GM19035 (cell line): ENCODE results near the gene RAB9A.
"Not testable (repeated sequence)": the region's sequence is repeated elsewhere in the genome, so short reads cannot be mapped to it uniquely, and the experiment has no call there.

Experiments
- ATAC-seq: cut with Tn5 transposase; IDR thresholded peaks from one replicate; pipeline ENCODE4 v1.9.1; 2021; ENCODE audit not compliant: unreplicated experiment

RAB9A gene

DNA sequence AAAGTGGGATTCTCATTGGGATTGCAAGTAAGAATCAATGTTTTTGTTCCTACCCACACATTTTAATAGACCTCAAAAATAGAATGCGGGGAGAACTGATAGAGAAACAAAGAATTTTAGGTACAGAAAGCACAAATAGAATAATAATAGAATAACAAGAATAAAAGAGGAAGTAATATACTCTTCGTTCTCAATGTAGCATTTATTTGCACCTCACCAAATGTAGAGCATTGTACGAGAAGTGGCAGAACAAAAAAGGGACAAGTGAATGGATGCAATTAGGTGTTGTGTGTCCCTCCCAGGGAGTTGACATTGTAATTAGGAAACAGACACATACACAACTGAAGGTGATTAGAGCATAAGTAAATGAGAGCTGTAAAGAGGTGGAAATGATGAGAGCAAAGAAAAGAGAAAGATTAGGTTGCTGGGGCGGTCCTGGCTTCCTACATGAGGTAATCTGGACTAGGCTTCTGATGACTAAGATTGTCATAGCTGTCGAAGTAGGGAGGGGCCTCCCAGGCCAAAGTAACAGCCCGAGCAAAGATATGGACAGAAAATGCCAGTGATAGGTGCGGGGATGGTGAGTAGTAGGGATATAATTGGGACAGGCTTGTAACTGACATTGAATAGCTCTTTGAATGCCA, 10.4 kb downstream of the RAB9A start:
- ATAC-seq, result peak; percentile 74

DNA sequence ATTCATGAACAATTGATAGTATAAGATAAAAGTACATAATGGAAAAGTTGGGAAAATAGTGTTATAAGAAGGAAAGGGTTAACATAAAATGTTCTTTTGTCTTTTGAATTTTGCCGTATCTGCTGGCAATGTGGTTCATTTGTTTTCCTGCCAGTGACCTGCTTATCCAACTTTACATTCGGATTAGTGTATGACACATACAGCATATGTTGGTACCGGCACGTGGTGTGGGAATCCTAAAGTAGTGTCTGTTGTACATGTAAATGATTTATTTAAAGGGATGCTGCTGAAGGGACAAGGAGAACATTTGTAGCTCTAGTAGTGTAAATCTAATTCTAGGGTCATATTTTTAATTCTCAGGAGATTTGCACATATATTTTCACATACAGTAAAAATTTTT, 11.5 kb downstream of the RAB9A start:
- no peak for ATAC-seq

DNA sequence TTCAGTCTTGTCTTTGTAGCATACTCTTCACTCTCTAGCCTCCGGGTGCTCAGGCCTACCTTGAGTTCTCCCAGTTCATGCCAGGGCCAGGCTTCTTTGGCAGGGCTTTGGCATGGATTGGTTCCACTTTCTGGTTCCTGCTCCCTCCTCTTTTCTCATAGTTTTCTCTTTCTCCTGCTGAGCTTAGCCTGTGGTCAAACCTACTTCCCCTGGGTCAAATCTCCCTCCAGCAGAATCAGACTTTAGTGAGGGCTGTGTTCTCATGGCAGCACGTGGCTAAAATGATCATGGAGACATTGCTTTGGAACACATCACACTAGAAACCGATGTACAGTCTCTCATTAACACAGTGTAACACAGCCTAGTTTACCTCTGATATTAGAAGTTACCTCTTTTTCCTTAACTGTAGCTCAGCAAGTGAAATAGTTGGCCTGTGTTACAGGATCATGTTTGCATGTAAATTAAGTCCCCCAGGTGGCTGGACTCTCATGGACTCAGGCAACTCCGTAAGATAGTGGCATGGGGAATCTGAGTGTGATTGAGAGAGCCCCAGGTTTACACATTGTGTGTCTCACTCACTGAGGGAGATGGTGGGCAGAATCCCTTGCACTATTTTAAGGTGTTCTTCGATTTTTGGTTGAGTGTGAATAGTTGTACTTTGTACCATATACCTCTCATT, 13.3 kb downstream of the RAB9A start:
- no peak for ATAC-seq

DNA sequence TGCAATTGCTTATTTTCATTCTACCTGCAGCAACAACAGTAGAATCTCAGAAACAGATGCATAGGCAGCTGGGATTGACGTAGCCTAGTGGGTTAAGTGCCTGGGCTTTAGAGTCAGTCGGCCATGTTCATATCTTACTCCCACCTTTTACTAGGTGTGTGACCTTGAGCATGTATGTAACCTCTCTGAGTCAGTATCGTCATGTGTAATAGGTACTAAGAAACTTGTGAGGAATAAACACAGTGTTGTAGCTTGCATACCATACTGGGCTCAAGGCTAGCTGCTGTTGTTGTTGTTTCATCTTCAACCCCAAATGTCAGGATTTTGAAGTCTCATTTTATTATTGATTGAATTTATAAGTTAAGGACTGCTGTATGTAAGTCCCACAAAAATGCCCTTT, 14.2 kb downstream of the RAB9A start:
- no peak for ATAC-seq

DNA sequence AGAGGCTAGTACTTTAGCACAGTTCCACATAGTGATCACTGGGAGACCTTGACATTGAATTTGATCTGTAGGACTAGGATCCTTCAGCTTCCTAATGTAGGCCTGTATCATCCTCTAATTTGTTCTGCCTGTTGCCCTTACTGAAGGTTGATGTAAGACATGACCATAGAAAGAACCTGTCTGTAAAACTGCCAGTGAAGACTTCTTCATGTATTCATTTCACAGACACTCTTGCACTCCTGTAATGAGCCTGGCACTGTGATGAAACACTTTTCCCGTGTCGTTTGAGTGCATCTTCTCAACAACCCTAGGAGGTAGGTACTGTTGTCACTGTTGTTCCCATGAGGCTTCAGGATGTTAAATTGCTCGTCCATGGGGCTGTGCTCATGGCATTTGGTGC, 14.7 kb downstream of the RAB9A start:
- ATAC-seq, result no peak

DNA sequence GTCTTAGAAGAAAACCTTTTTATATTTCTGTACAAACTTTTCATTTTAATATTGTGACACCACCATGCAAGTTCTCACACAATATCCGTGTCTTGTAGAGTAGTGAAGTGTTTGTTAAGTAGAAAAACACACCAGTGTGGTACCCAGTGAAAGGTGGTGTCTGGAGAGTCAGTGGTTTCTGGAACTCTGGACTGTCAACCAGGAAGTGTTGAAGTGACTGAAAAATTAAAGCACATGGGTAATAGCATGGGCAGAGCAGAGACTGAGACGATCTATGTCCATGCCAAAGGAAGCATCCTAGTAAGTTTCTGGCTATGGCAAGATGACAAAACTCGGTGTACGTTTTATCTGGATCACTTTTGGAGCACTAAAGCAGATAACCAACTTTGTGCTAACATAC, 22.2 kb downstream of the RAB9A start:
- no peak for ATAC-seq

DNA sequence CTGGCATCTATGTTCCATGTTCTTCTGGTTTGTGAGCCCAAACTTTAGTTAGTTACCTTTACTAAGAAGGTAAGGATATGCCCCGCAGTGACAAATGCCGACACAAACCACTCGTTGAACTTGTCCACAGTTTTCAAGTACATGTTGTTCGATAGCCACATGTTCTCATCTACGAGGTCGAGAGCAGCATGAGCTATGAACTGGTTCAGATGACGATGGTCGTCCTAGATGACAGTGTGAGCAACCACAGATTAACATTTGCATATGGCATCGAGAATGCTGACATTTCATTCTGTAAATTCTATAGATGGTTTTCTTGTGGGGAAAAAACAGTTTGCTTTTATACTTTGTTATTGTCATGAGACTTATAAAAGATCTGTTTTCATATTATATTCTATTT, 27.5 kb downstream of the RAB9A start:
- ATAC-seq, result no peak

DNA sequence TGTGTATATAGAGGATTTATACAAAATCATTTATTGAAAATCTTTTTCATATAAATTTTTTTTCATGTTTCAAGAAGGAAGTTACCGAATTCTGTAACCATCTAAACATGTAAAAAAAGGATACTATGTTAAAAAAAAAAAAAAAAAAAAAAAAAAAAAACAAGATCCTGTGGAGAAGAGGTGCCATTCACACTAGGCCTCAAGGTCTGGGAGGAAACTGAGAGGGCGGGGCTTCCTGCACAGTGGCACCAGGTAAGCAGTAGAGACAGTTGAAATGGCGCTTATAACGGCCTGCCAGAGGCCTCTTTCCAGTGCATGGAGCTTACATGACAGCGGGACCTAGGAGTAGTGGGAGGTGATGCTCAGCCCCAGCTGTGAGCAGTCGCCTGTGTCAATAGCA, 28.0 kb downstream of the RAB9A start:
- ATAC-seq, result no peak

DNA sequence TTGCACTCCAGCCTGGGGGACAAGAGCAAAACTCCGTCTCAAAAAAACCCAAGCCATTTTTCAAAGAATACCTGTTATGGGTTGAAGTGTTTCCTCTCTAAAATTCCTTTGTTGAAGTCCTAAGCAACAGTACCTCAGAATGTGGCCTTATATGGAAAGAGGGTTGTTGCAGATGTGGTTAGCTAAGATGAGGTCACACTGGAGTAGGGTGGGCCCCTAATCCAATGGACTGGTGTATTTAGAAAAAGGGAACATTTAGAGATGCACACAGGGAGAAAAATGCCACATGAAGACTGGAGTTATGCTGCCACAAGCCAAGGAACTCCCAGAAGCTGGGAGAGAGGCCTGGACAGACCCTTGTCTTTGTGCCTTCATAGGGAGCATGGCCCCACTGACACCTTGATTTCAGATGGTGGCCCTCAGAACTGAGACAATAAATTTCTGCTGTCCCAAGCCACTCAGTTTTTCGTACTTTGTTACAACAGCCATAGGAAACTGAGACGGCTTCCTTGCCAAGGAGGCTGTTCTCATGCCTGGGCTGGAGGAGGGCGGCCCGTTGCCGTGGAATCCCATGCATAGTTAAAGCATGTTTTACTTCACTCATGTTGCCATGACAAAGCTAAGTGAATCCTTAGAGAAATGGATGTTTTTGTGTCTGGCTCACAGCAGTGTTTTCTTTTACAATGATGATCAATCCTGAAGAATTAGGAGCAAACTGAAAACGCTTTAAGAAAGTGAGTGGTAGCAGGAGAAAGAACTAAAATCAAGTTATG, 29.0 kb downstream of the RAB9A start:
- ATAC-seq, result no peak

DNA sequence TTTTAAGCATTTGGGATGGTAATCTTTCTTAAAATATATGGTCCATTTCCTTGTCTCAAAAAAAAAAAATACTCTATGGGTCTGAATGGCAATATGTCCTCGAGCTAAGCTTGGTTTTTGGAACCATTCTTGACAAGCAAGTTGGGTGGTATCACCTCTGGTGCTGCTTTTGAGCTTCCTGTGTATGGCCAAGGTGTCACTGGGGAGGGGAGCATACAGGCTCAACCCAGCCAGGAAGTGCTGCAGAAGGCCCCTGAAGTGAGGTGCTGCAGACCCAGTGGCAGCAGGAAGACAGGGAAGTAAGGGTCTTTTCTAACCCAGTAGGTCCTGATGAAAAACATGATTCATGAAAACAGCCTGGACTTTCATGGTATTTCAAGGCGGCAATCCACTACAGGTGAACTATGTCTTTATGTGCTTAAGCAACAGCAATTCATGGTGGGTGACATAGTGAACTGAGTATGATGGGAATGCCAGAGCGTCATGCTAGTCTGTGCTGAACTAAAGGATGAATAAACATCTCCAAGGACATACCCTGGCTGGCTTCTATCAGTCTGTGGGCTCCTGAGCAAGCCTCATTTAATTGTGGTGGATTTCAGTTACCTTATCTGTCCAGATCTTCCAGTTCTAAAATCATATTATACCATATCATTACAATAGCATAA, 30.4 kb downstream of the RAB9A start:
- ATAC-seq, result no peak

DNA sequence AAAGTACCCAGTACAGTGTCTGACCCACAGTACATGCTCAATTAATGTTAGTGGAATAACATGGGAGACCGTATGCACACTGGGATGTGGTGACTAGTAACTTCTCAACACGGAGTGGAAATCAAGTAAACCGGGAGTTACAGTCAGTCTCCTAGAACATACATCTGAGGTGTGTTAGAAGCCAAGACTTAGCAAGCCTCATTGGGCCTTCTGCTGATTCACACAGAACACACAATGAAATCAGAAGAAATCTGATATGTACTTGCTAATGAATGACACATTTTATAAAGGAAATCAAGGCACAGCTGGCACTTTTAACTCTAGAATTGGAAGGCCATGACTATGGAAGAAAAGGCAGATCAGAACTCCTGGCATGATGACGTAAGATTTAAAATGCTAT, 32.4 kb downstream of the RAB9A start:
- no peak for ATAC-seq

DNA sequence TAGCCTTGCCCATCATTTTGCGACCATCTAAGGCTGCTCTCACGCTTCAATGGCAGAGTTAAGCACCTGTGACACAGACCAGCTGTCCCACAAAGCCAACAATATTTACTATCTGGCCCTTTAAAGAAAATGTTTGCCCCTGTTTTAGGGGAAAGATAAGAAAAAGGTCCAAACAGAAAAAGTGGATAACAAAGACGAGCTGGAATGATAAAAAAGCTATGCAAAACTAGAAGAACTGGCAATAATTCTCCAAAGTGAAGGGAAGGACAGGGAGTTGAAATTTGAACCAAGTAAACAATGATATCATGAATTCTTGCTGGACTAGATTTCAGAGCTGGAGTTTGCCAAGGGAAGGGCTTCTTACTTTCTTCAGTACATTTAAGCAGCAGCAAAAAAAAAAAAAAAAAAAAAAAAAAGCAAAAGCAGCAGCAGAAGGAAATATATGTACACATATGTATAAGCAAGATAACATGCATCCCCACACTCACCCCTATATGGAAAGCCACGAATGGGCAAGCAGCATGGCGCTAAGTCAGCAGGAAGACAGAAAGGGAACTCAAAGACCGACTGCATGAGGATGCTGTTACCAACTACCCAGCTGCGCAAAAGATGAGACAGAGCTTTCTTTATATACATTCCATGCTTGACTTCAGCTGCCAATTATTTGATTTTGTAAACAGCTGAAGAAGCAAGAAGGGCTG, 33.0 kb downstream of the RAB9A start:
- ATAC-seq, result no peak

DNA sequence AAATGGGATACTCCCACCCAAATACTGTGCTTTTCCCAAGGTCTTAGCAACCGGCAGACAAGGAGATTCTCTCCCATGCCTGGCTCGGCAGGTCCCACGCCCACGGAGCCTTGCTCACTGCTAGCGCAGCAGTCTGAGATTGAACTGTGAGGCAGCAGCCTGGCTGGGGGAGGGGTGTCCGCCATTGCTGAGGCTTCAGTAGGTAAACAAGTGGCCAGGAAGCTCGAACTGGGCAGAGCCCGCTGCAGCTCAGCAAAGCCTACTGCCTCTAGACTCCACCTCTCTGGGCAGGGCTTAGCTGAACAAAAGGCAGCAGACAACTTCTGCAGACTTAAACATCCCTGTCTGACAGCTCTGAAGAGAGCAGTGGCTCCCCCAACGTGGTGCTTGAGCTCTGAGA, 36.0 kb downstream of the RAB9A start:
- ATAC-seq, result not testable (repeated sequence)

DNA sequence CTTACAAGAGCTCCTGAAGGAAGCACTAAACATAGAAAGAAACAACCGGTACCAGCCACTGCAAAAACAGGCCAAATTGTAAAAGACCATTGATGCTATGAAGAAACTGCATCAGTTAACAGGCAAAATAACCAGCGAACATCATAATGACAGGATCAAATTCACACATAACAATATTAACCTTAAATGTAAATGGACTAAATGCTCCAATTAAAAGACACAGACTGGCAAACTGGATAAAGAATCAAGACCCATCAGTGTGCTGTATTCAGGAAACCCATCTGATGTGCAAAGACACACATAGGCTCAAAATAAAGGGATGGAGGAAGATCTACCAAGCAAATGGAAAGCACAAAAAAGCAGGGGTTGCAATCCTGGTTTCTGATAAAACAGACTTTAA, 37.7 kb downstream of the RAB9A start:
- ATAC-seq, result not testable (repeated sequence)

DNA sequence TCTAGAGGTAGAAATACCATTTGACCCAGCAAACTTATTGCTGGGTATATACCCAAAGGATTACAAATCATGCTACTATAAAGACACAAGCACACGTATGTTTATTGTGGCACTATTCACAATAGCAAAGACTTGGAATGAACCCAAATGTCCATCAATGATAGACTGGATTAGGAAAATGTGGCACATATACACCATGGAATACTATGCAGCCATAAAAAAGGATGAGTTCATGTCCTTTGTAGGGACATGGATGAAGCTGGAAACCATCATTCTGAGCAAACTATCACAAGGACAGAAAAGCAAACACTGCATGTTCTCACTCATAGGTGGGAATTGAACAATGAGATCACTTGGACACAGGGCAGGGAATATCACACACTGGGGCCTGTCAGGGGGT, 41.6 kb downstream of the RAB9A start:
- not testable (repeated sequence) for ATAC-seq

DNA sequence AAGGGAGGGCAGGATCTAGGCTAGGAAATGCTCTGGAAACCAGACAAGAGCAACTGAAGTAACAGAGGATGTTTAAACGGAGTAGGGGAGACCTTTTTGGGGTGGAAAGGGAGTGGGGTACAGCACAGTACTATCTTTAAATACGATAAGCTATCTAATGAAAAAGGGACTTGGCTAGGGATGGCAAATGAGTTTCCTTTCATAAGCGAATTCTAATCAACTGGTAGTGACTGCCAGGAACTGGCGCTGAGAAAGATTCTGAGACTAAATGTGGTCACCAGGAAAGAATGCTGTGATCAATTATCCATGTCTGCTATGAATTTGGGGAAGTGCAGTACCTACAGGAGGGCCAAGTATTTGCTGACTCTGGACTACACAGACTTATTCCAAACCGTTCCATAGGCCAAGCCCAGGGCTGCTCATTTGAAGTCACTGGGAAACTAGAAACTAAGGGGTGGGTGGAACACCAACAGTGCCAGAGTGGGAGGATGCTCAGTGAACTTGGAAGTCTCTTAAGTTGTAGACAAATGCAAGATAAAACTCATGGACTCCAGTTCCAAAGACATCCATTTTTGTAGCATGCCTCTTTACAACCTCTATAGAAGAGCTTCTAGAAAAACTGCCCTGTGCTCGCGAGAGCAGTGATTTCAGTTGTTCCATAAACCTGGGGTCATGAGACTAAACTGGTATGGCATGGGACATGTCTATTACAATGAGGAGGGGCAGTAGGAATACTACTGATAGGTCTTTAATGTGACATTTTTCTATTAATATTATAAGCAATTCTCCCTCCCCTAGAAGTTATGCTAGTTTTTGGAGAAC, 43.5 kb downstream of the RAB9A start:
- no peak for ATAC-seq

DNA sequence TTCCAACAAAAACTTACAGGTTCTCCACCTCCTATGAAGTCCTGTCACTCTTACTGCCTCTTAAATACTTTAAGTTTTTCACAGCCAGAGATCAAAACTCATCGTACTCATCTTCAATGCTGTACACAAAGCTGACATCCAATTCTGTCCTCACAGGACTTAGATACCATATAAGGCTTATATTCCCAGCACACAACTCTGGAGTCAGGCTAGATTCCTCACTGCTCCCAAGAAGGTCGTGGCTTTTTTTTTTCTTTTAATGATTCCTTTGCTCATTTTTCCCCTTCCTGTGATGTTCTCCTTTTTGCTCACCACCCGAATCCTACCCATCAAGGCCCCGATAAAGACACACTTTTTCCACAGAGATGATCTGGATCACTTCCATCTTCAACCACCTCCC, 44.6 kb downstream of the RAB9A start:
- ATAC-seq, result no peak

DNA sequence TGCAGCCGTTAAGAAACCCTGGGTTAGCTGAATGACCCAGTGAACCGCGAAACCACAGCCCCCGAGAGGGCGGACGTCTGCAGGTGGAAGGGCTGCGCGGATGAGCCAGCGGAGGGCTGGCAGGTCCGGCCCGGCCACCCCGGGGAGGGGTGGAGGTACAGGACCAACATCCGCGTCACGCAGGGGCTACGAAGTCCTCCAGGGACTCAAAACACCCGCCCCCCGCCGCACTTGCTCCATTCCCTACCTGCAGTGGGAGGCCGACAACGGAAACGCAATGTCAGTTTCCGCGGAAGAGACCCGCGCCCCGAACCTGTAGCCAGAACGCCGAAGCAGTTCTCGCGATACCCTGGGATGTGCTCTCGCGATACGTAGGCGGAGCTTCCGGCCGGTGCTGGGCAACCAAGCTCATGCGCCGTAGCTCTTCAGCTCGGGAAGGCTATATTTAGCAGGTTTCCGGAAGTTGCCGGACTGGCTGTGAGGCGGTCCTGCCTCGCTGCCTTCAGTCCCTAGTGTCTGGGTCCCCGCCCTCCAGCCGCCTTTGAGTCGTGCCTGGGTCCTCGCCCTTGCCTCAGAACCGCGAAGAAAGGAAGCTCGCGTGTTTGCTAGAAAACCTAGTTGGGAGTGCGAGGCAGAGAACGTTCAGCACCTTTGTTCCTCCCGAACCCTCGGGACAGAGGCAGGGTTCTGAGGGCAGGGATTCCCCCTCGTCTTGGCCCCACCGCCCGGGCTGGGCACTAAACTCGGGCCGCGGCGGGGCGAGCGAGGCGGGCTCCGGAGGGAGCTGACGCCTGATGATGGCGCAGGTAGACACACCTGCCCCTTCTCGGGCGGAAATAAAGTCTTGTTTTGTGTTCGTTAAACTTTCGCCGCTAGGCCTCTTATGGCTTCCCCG, 45.6 kb downstream of the RAB9A start, which contains the start of the genes OFD1 and TRAPPC2:
OFD1 (plus strand) TSS at position 471 of the 895 bp plus-strand sequence; CDS start at position 795, 324 bp downstream.
TRAPPC2 (minus strand) TSS at position 343 of the 895 bp plus-strand sequence. CDS start 14,657 bp downstream, outside the sequence.
- peak; percentile 92 for ATAC-seq

DNA sequence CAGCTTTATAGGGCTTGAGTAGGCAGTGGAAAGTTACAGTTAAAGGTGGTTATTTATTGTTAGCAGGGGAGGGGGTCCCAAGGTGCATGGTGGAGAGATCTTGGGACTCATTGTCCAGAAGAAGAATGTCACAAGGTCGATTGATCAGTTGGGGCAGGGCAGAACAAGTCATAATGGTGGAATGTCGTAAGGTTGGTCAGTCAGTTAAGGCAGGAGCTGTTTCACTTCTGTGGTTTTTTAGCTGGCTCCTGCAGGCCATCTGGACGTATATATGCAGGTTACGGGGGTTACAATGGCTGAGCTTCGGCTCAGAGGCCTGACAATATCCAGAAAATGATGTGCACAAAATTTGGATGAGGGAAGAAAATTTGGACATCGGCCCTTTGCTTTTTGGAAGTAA, 52.8 kb downstream of the RAB9A start:
- no peak for ATAC-seq
